WERI-Rb-1 (cell line): ENCODE results near the gene SLC38A1.

Source experiments
- DNase-seq: peaks from one replicate; pipeline ENCODE4 v3.0.0-alpha.2; 2020
- H3K27ac ChIP-seq: fragments of 250-450 bp; sonication (Bioruptor Pico); 2 replicates; pipeline ENCODE4 v1.5.1; 2020; ENCODE audit warnings: mild to moderate bottlenecking, moderate library complexity
- H3K27me3 ChIP-seq: fragments of 250-450 bp; sonication (Bioruptor Pico); 2 replicates; pipeline ENCODE4 v1.5.1; 2021; ENCODE audit warnings: mild to moderate bottlenecking, low read depth, moderate library complexity; ENCODE audit not compliant: insufficient read depth, severe bottlenecking
- H3K36me3 ChIP-seq: fragments of 250-450 bp; sonication (Bioruptor Pico); 2 replicates; pipeline ENCODE4 v1.5.1; 2020; ENCODE audit warnings: mild to moderate bottlenecking, moderate library complexity
- H3K4me3 ChIP-seq: 2 replicates; pipeline ENCODE4 v1.5.1; 2011; ENCODE audit warnings: low read depth, mild to moderate bottlenecking, control low read depth, low read length
- H3K9me3 ChIP-seq: fragments of 250-450 bp; sonication (Bioruptor Pico); 2 replicates; pipeline ENCODE4 v1.5.1; 2021; ENCODE audit warnings: mild to moderate bottlenecking, moderate library complexity; ENCODE audit not compliant: severe bottlenecking
- TF ChIP-seq, protein P1 (sequence below): IDR thresholded peaks from 2 replicates; pipeline ENCODE4 v1.5.1; 2011; ENCODE audit warnings: low read depth, mild to moderate bottlenecking, control low read depth, inconsistent platforms, low read length

Gene SLC38A1

DNA sequence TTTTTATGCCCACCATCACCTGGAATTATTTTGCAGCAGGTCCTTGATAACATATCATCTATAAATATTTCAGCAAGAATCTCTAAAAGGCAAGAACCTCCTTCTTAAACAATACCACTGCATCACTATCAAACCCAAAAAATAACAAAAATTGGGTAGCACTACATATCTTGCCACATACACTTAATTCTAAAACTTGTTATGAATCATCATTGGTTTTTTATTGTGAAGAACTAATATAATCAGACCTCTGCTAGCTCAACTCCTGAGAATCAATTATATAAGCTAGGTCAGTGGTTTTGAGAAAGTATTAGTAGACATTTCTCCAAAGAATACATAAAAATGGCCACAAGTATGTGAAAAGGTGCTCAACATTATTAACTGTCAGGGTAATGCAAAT, 23.8 kb downstream of the SLC38A1 start:
- TF ChIP-seq, protein P1, sequence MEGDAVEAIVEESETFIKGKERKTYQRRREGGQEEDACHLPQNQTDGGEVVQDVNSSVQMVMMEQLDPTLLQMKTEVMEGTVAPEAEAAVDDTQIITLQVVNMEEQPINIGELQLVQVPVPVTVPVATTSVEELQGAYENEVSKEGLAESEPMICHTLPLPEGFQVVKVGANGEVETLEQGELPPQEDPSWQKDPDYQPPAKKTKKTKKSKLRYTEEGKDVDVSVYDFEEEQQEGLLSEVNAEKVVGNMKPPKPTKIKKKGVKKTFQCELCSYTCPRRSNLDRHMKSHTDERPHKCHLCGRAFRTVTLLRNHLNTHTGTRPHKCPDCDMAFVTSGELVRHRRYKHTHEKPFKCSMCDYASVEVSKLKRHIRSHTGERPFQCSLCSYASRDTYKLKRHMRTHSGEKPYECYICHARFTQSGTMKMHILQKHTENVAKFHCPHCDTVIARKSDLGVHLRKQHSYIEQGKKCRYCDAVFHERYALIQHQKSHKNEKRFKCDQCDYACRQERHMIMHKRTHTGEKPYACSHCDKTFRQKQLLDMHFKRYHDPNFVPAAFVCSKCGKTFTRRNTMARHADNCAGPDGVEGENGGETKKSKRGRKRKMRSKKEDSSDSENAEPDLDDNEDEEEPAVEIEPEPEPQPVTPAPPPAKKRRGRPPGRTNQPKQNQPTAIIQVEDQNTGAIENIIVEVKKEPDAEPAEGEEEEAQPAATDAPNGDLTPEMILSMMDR: no peak
- Histone ChIP-seq H3K27me3 (no peaks in the 10 kb centered on the region), H3K9me3 (no peaks in the 10 kb centered on the region), H3K4me3 (no peak overlapping the region), H3K36me3 (peaks cover 33% of the 10 kb centered on the region), H3K27ac (no peak overlapping the region)
- no peak for DNase-seq

GRCh38 chr12:46244273-46244915, 24.4 kb downstream of the SLC38A1 start:
- H3K36me3 ChIP-seq: peaks cover 37% of the 10 kb centered on the region
- H3K9me3 ChIP-seq: no peaks in the 10 kb centered on the region
- H3K27ac ChIP-seq: no peak overlapping the region
- no peak overlapping the region for H3K4me3 ChIP-seq
- TF ChIP-seq, protein P1: no peak
- DNase-seq: no peak
- H3K27me3 ChIP-seq: no peaks in the 10 kb centered on the region

DNA sequence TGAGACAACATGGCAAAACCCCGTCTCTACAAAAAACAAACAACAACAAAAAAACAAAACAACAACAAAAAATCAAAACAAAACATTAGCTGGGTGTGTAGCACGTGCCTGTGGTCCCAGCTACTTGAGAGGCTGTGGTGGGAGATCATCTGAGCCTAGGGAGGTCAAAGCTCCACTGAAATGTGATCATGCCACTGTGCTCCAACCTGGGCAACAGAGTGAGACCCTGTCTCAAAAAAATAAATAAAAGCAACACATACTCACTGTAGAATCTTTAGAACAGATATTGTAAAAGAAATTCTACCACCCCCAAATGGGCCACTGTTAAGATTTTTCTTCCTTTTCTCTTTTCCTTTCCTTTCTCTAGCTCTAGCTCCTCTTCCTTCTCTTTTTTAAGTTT, 26.3 kb downstream of the SLC38A1 start:
- H3K27ac ChIP-seq: no peak overlapping the region
- peaks cover 49% of the 10 kb centered on the region for H3K36me3 ChIP-seq
- TF ChIP-seq, protein P1: no peak
- H3K27me3 ChIP-seq: no peaks in the 10 kb centered on the region
- no peaks in the 10 kb centered on the region for H3K9me3 ChIP-seq
- no peak for DNase-seq
- H3K4me3 ChIP-seq: no peak overlapping the region

GRCh38 chr12:46240436-46240835, 28.4 kb downstream of the SLC38A1 start:
- Histone ChIP-seq H3K27ac (no peak overlapping the region), H3K36me3 (peaks cover 54% of the 10 kb centered on the region), H3K4me3 (no peak overlapping the region), H3K9me3 (no peaks in the 10 kb centered on the region), H3K27me3 (no peaks in the 10 kb centered on the region)
- DNase-seq: no peak
- TF ChIP-seq, protein P1: no peak

GRCh38 chr12:46238821-46239220, 30.0 kb downstream of the SLC38A1 start:
- Histone ChIP-seq H3K9me3 (no peaks in the 10 kb centered on the region), H3K4me3 (no peak overlapping the region), H3K36me3 (peaks cover 60% of the 10 kb centered on the region), H3K27me3 (no peaks in the 10 kb centered on the region), H3K27ac (no peak overlapping the region)
- TF ChIP-seq, protein P1: no peak
- DNase-seq: no peak
